Neural progenitor cell (in vitro differentiated cells): ENCODE results near the gene STMP1.

Experiments
- EZH2phosphoT487 ChIP-seq: fragments of 200-600 bp; sonication (generic); IDR thresholded peaks from 2 replicates; pipeline ENCODE4 v1.6.1; 2017; ENCODE audit warnings: antibody characterized with exemption
- TF ChIP-seq, protein P1 (sequence below): fragments of 200-600 bp; sonication (generic); IDR thresholded peaks from 2 replicates; pipeline ENCODE4 v1.5.1; 2017; ENCODE audit warnings: antibody characterized with exemption, mild to moderate bottlenecking

DNA sequence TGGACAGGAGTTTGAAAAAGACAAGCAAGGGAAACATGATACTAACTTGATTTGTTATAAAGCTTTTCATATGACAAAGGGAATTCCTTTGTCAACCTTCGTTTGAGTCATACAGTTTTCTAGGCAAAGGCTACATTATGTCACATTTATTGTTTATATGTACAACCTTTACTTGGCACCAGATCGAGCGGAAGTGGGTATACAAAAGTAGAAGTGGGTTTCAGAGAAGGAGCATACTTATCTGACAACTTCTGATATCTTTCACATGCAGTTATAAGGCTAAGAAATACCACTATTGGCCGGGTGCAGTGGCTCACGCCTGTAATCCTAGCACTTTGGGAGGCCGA is 11.0 kb downstream of the STMP1 start:
- TF ChIP-seq EZH2phosphoT487 = no peak
- TF ChIP-seq, protein P1, sequence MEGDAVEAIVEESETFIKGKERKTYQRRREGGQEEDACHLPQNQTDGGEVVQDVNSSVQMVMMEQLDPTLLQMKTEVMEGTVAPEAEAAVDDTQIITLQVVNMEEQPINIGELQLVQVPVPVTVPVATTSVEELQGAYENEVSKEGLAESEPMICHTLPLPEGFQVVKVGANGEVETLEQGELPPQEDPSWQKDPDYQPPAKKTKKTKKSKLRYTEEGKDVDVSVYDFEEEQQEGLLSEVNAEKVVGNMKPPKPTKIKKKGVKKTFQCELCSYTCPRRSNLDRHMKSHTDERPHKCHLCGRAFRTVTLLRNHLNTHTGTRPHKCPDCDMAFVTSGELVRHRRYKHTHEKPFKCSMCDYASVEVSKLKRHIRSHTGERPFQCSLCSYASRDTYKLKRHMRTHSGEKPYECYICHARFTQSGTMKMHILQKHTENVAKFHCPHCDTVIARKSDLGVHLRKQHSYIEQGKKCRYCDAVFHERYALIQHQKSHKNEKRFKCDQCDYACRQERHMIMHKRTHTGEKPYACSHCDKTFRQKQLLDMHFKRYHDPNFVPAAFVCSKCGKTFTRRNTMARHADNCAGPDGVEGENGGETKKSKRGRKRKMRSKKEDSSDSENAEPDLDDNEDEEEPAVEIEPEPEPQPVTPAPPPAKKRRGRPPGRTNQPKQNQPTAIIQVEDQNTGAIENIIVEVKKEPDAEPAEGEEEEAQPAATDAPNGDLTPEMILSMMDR = no peak
